ENCODE measurements around the gene NIPAL4. TPM values are rescaled to one million over a fixed set of nuclear protein-coding genes. Genes with fewer than 3 reads are reported as not detected.

Gene NIPAL4
- total RNA-seq, 1 experiment from 2014 or later = 2.7 TPM

DNA sequence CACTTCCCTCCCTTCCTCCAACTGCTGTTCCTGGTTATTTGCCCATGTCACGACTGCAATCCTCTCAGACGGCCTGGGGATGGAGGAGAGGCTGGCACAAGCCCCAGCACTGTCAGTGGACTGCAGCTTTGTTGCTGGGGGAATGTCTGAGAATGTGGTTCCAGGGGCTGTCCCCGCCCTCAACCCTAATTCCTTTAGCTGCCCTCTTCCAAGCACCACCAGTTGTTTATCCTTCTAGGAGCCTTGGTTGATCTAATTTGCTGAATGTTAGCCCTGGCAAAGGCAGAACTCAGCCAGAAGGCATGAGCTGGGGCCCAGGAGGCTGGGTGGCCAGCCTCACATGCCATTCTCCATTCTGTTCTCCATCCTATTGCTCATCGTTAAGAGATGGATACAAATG, 64.0 kb downstream of the NIPAL4 start:
- CTCF ChIA-PET = no interaction called here
- H3K9me3 Mint-ChIP-seq (ENCODE audit: low read depth, unreplicated experiment) = no peaks in the 10 kb centered on the region
- no peaks in the 10 kb centered on the region for H3K36me3 Mint-ChIP-seq (ENCODE audit: insufficient read depth, unreplicated experiment)
- no peaks in the 10 kb centered on the region for H3K27me3 Mint-ChIP-seq (ENCODE audit: unreplicated experiment)
- DNase-seq = no peak
- H3K27ac Mint-ChIP-seq (ENCODE audit: unreplicated experiment) = no peak overlapping the region
- intact Hi-C loops (cut with micrococcal nuclease; ENCODE audit: unreplicated experiment) = no loop called here
- peaks cover 6% of the 10 kb centered on the region for H3K4me1 Mint-ChIP-seq (ENCODE audit: low read depth, unreplicated experiment)
- no peak overlapping the region for H3K4me3 Mint-ChIP-seq (ENCODE audit: low read depth, unreplicated experiment)
- TF ChIP-seq, protein P1, sequence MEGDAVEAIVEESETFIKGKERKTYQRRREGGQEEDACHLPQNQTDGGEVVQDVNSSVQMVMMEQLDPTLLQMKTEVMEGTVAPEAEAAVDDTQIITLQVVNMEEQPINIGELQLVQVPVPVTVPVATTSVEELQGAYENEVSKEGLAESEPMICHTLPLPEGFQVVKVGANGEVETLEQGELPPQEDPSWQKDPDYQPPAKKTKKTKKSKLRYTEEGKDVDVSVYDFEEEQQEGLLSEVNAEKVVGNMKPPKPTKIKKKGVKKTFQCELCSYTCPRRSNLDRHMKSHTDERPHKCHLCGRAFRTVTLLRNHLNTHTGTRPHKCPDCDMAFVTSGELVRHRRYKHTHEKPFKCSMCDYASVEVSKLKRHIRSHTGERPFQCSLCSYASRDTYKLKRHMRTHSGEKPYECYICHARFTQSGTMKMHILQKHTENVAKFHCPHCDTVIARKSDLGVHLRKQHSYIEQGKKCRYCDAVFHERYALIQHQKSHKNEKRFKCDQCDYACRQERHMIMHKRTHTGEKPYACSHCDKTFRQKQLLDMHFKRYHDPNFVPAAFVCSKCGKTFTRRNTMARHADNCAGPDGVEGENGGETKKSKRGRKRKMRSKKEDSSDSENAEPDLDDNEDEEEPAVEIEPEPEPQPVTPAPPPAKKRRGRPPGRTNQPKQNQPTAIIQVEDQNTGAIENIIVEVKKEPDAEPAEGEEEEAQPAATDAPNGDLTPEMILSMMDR (IDR thresholded peaks at IDR 0.05; ENCODE audit: unreplicated experiment) = no peak
- BruUV-seq (replicated peaks) = no TSS peak

Other genes starting within 250 kb of the NIPAL4 start
- gene CYFIP2, start 194.1 kb upstream of the NIPAL4 start, total RNA-seq (2022) = 37.8 and 38.8 TPM in 2 replicates
- gene ADAM19, start 115.6 kb downstream of the NIPAL4 start, total RNA-seq (2022) = 5.2 and 16.2 TPM in 2 replicates
- 0.09 TPM in 1 of 2 replicates, not detected in the other for gene SOX30, start 192.2 kb downstream of the NIPAL4 start, total RNA-seq (2022)
- not detected in 2 replicates for gene C5orf52, start 211.3 kb downstream of the NIPAL4 start, total RNA-seq (2022)

Data from Calu3 (cell line).